Vagina (tissue), 2 donors: ENCODE measurements around the gene C16orf86.

ENCODE experiments used
- POLR2A ChIP-seq, 2 donors: fragments of 450-650 bp; IDR thresholded peaks; one replicate each; pipeline ENCODE4 v1.6.1; 2017; ENCODE audit warnings: antibody characterized with exemption in 2 of 2, mild to moderate bottlenecking in 2 of 2, moderate library complexity in 2 of 2
- TF ChIP-seq, protein P1 (sequence below), 3 experiments: fragments of 450-650 bp in 2 of 3; fragments of 200-600 bp in 1 of 3; sonication (generic) in 1 of 3; IDR thresholded peaks; one replicate each; pipeline ENCODE4 v1.5.1; 2017 to 2019; ENCODE audit warnings: antibody characterized with exemption in 3 of 3, mild to moderate bottlenecking in 2 of 3, moderate library complexity in 2 of 3

DNA sequence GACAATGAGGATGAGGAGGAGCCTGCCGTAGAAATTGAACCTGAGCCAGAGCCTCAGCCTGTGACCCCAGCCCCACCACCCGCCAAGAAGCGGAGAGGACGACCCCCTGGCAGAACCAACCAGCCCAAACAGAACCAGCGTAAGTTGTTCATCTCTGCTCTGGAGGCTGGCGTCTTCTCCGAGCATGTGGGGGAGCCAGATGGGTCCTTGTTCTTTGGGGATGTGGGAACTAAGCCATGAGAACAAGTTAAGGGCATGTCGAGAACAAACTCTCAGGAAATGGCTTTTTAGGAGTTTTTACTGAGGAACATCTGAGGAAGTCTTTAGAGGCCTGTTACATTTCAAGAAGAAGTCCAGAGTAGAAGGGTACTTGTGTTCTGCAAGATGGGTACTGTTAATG is 29.9 kb upstream of the C16orf86 start:
- no peak for TF ChIP-seq POLR2A (IDR thresholded peaks at IDR 0.05)
- TF ChIP-seq, protein P1, sequence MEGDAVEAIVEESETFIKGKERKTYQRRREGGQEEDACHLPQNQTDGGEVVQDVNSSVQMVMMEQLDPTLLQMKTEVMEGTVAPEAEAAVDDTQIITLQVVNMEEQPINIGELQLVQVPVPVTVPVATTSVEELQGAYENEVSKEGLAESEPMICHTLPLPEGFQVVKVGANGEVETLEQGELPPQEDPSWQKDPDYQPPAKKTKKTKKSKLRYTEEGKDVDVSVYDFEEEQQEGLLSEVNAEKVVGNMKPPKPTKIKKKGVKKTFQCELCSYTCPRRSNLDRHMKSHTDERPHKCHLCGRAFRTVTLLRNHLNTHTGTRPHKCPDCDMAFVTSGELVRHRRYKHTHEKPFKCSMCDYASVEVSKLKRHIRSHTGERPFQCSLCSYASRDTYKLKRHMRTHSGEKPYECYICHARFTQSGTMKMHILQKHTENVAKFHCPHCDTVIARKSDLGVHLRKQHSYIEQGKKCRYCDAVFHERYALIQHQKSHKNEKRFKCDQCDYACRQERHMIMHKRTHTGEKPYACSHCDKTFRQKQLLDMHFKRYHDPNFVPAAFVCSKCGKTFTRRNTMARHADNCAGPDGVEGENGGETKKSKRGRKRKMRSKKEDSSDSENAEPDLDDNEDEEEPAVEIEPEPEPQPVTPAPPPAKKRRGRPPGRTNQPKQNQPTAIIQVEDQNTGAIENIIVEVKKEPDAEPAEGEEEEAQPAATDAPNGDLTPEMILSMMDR (IDR thresholded peaks at IDR 0.05), result no peak
